H1 (cell line): ENCODE measurements around the gene COL25A1. TPM values are rescaled to one million over a fixed set of nuclear protein-coding genes. Genes with fewer than 3 reads are reported as not detected.

Source experiments
- CTCF ChIA-PET: fragments of 300-600 bp; sonication (Branson Sonifier 250); formaldehyde crosslinking; loops from one replicate; lab custom pipeline; 2021; ENCODE audit not compliant: partially characterized antibody; lab: Charles Lee
- POLR2A ChIA-PET: fragments of 300-600 bp; sonication (Branson Sonifier 250); formaldehyde crosslinking; loops from one replicate; lab custom pipeline; 2021; ENCODE audit warnings: inconsistent platforms; ENCODE audit not compliant: partially characterized antibody; lab: Charles Lee
- DNase-seq, 2 experiments: peaks; one replicate each; pipeline versions ENCODE4 v3.0.0 to v3.0.0-alpha.2; 2010 to 2022; ENCODE audit warnings: low spot score in 2 of 2, low read depth in 1 of 2, mixed read lengths in 1 of 2
- FAIRE-seq: peaks from 2 replicates; lab custom pipeline; 2011; peaks lifted over from hg19 to GRCh38; lab: Jason Lieb, UNC
- H2AFZ ChIP-seq: 2 replicates; pipeline ENCODE4 v1.8.1; 2012; ENCODE audit warnings: low read length, inconsistent platforms
- H2AK5ac ChIP-seq: 2 replicates; pipeline ENCODE4 v1.6.1; 2013; ENCODE audit warnings: low read depth, low read length
- H2BK120ac ChIP-seq: replicated peaks from 2 replicates; pipeline ENCODE3; 2013; ENCODE audit warnings: low read depth, low read length, inconsistent platforms
- H2BK12ac ChIP-seq: 2 replicates; pipeline ENCODE4 v1.6.1; 2013; ENCODE audit warnings: low read depth, low read length
- H2BK15ac ChIP-seq: 2 replicates; pipeline ENCODE4 v1.6.1; 2013; ENCODE audit warnings: low read length
- H2BK20ac ChIP-seq: 2 replicates; pipeline ENCODE4 v1.6.1; 2013; ENCODE audit warnings: low read length
- H2BK5ac ChIP-seq: 2 replicates; pipeline ENCODE4 v1.6.1; 2013; ENCODE audit warnings: low read depth, low read length
- H3K14ac ChIP-seq: 2 replicates; pipeline ENCODE4 v1.6.1; 2013; ENCODE audit warnings: inconsistent platforms; ENCODE audit not compliant: insufficient read length
- H3K18ac ChIP-seq: 2 replicates; pipeline ENCODE4 v1.6.1; 2013; ENCODE audit warnings: low read length; ENCODE audit errors: extremely low read depth
- H3K23ac ChIP-seq: 2 replicates; pipeline ENCODE4 v1.6.1; 2013; ENCODE audit warnings: inconsistent platforms; ENCODE audit not compliant: insufficient read length
- H3K23me2 ChIP-seq: 2 replicates; pipeline ENCODE4 v1.6.1; 2013; ENCODE audit warnings: low read depth, low read length
- H3K27ac ChIP-seq: 2 replicates; pipeline ENCODE4 v1.6.1; 2011; ENCODE audit warnings: low read depth, low read length, inconsistent platforms
- H3K27me3 ChIP-seq, 4 experiments: replicated peaks in 1 of 4; 1 replicate in 1 of 4; 2 replicates in 3 of 4; pipeline versions ENCODE4 v1.6.1 to v1.8.1; 2011 to 2013; ENCODE audit warnings: low read length in 3 of 4, mild to moderate bottlenecking in 3 of 4, inconsistent platforms in 2 of 4, mixed read lengths in 2 of 4, moderate library complexity in 1 of 4; ENCODE audit not compliant: control insufficient read depth in 3 of 4, insufficient read depth in 3 of 4; ENCODE audit errors: extremely low read depth in 1 of 4
- H3K36me3 ChIP-seq, 4 experiments: 2 replicates each; pipeline versions ENCODE4 v1.6.1 to v1.8.1; 2011 to 2013; ENCODE audit warnings: mild to moderate bottlenecking in 4 of 4, low read length in 3 of 4, moderate library complexity in 2 of 4, control low read depth in 1 of 4, inconsistent platforms in 1 of 4; ENCODE audit not compliant: insufficient read depth in 4 of 4, control insufficient read depth in 2 of 4
- H3K4ac ChIP-seq: replicated peaks from 2 replicates; pipeline ENCODE3; 2013; ENCODE audit warnings: low read length, low read depth, mixed read lengths, inconsistent platforms; ENCODE audit not compliant: insufficient read length
- H3K4me1 ChIP-seq, 4 experiments: replicated peaks in 1 of 4; 1 replicate in 1 of 4; 2 replicates in 3 of 4; pipeline versions ENCODE4 v1.6.1 to v1.8.1; 2011 to 2013; ENCODE audit warnings: low read length in 3 of 4, inconsistent platforms in 2 of 4, mixed read lengths in 1 of 4; ENCODE audit not compliant: insufficient read depth in 4 of 4, control insufficient read depth in 3 of 4
- H3K4me2 ChIP-seq, 2 experiments: 2 replicates each; pipeline versions ENCODE4 v1.6.1 to v1.8.1; 2011 to 2013; ENCODE audit warnings: low read depth in 2 of 2, low read length in 2 of 2, control low read depth in 1 of 2, inconsistent platforms in 1 of 2, mild to moderate bottlenecking in 1 of 2; ENCODE audit not compliant: insufficient read depth in 1 of 2
- H3K4me3 ChIP-seq, 4 experiments: fragments of 200-600, 300-600 bp in 1 of 4; sonication (generic), shearing (Covaris generic), sonication (Bioruptor Twin) in 1 of 4; 2 replicates each; pipeline versions ENCODE4 v1.5.1 to v1.8.1; 2011 to 2016; ENCODE audit warnings: low read length in 4 of 4, low read depth in 3 of 4, control low read depth in 2 of 4, inconsistent platforms in 2 of 4, mild to moderate bottlenecking in 2 of 4, mixed read lengths in 1 of 4, moderate library complexity in 1 of 4; ENCODE audit not compliant: insufficient read depth in 2 of 4; ENCODE audit errors: extremely low read depth in 1 of 4
- H3K56ac ChIP-seq: replicated peaks from 2 replicates; pipeline ENCODE3; 2013; ENCODE audit warnings: low read depth, mild to moderate bottlenecking, mixed read lengths, low read length, inconsistent platforms; ENCODE audit not compliant: insufficient read length
- H3K79me1 ChIP-seq: 2 replicates; pipeline ENCODE4 v1.6.1; 2013; ENCODE audit warnings: low read depth, low read length, control low read depth
- H3K79me2 ChIP-seq, 2 experiments: 2 replicates each; pipeline versions ENCODE4 v1.6.1 to v1.8.1; 2012 to 2013; ENCODE audit warnings: low read length in 2 of 2, mild to moderate bottlenecking in 2 of 2, inconsistent platforms in 1 of 2; ENCODE audit not compliant: insufficient read depth in 2 of 2, control insufficient read depth in 1 of 2
- H3K9ac ChIP-seq, 4 experiments: replicated peaks in 1 of 4; 1 replicate in 1 of 4; 2 replicates in 3 of 4; pipeline versions ENCODE4 v1.6.1 to v1.8.1; 2011 to 2013; ENCODE audit warnings: low read depth in 3 of 4, low read length in 3 of 4, control low read depth in 2 of 4, mild to moderate bottlenecking in 2 of 4, moderate library complexity in 2 of 4, inconsistent platforms in 1 of 4; ENCODE audit errors: extremely low read depth in 1 of 4
- H3K9me3 ChIP-seq, 2 experiments: 2 replicates each; pipeline versions ENCODE4 v1.6.1 to v1.8.1; 2012 to 2013; ENCODE audit warnings: mild to moderate bottlenecking in 2 of 2, moderate library complexity in 2 of 2, control low read depth in 1 of 2, inconsistent platforms in 1 of 2, low read depth in 1 of 2, low read length in 1 of 2, mixed read lengths in 1 of 2; ENCODE audit not compliant: insufficient read depth in 2 of 2
- H4K20me1 ChIP-seq, 2 experiments: replicated peaks in 1 of 2; 2 replicates each; pipeline versions ENCODE3 to v1.8.1; 2011 to 2013; ENCODE audit warnings: inconsistent platforms in 2 of 2, low read length in 2 of 2, mild to moderate bottlenecking in 1 of 2; ENCODE audit not compliant: insufficient read depth in 2 of 2, control insufficient read depth in 1 of 2
- H4K5ac ChIP-seq: 2 replicates; pipeline ENCODE4 v1.6.1; 2013; ENCODE audit warnings: low read length, low read depth, mixed read lengths, inconsistent platforms; ENCODE audit not compliant: insufficient read length
- H4K8ac ChIP-seq: 2 replicates; pipeline ENCODE4 v1.8.0; 2013; ENCODE audit warnings: mild to moderate bottlenecking, moderate library complexity, low read length, inconsistent platforms; ENCODE audit not compliant: insufficient read depth; ENCODE audit errors: extremely low read depth
- H4K91ac ChIP-seq: replicated peaks from 2 replicates; pipeline ENCODE3; 2013; ENCODE audit warnings: low read length, mixed read lengths, inconsistent platforms; ENCODE audit not compliant: insufficient read length
- BRCA1 ChIP-seq: IDR thresholded peaks from 2 replicates; pipeline ENCODE4 v1.6.1; 2012; ENCODE audit warnings: low read depth, low read length, improper control_type of control experiment
- CBX5 ChIP-seq: fragments of 300-800, 300-1000 bp; sonication (generic); IDR thresholded peaks from 2 replicates; pipeline ENCODE4 v1.7.1; 2016; ENCODE audit warnings: antibody characterized with exemption, low read length, low read depth
- CBX8 ChIP-seq: fragments of 300-800, 300-1000 bp; sonication (generic); IDR thresholded peaks from 2 replicates; pipeline ENCODE4 v1.7.1; 2016; ENCODE audit warnings: low read depth, low read length, borderline replicate concordance
- CHD1 ChIP-seq: IDR thresholded peaks from 2 replicates; pipeline ENCODE4 v1.6.1; 2012; ENCODE audit warnings: low read depth, low read length, improper control_type of control experiment
- SP4 ChIP-seq: IDR thresholded peaks from 2 replicates; pipeline ENCODE4 v1.6.1; 2012; ENCODE audit warnings: low read length, inconsistent platforms
- YY1 ChIP-seq: IDR thresholded peaks from 2 replicates; pipeline ENCODE4 v1.6.1; 2011; ENCODE audit warnings: low read depth, mild to moderate bottlenecking, low read length
- WGBS, 2 experiments: shearing (Covaris generic) in 1 of 2; methylation state at CpG; one replicate each; pipeline versions ENCODE4 v1.1.6 to v1.1.7; 2013 to 2015; ENCODE audit warnings: low lambda C conversion rate in 2 of 2, mixed read lengths in 2 of 2, inconsistent platforms in 1 of 2, low coverage in 1 of 2, missing lambda C conversion rate in 1 of 2; ENCODE audit not compliant: insufficient replicate concordance in 2 of 2, insufficient coverage in 1 of 2, insufficient read length in 1 of 2; ENCODE audit errors: extremely low coverage in 1 of 2, missing lambda C conversion rate in 1 of 2; 5-methylcytosine and 5-hydroxymethylcytosine counted together
- polyA plus RNA-seq, 7 experiments: library from polyadenylated mRNA; depleted of rRNA in 3 of 7; stranded (reverse) in 5 of 7; unstranded in 2 of 7; fragments of >200 nt in 5 of 7; fragments of 200-250 nt in 2 of 7; gene quantifications; 1 replicate in 5 of 7; 2 replicates in 1 of 7; 4 replicates in 1 of 7; pipeline versions ENCODE4 v1.2.1 to v1.2.3, GENCODE V29; 2011 to 2013; ENCODE audit warnings: missing spikeins in 2 of 7, mixed read lengths in 2 of 7
- total RNA-seq: library from RNA; stranded (reverse); fragmentation: NEBNext Ultra II Directional; extraction: Animal tissue kit (Norgen Biotek cat#: 25700); gene quantifications from 2 replicates; pipeline ENCODE4 v1.2.1, GENCODE V29; 2021
- TF ChIP-seq, protein P1 (sequence below): IDR thresholded peaks from 2 replicates; pipeline ENCODE4 v1.6.1; 2011; ENCODE audit warnings: low read length, improper control_type of control experiment

Gene COL25A1
- total and polyA plus RNA-seq, 2 of the 8 experiments (the other 6 are each of a cell fraction or from before 2014, with no cell fraction given) = 1.1 to 8.3 TPM

DNA sequence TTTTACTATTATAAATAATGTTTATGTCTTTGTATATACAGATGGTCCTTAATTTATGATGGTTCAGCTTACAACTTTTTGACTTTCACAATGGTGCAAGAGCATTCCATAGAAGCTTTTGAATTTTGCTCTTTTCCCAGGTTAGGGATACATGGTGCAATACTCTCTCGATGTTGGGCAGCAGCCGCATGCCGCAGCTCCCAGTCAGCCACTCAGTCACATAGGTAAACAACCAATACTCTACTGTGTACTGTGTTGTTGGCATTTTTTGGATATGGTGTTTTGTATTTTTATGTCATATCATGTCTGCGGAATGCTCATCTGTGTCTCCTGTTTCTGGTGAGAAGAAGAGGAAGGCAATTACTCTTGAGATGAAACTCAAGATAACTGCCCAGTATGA lies 281.6 kb downstream of the COL25A1 start:
- Histone ChIP-seq H3K9ac (no peak overlapping the region), H4K8ac (no peak overlapping the region), H3K27me3 (no peaks in the 10 kb centered on the region), H3K56ac (no peak overlapping the region), H2AK5ac (no peak overlapping the region), H3K23me2 (no peaks in the 10 kb centered on the region), H2AFZ (no peak overlapping the region), H3K4me1 (no peaks in the 10 kb centered on the region), H2BK120ac (no peak overlapping the region), H3K27ac (no peak overlapping the region), H3K36me3 (no peaks in the 10 kb centered on the region), H2BK12ac (no peak overlapping the region), H3K14ac (no peak overlapping the region), H3K18ac (no peak overlapping the region), H3K79me2 (no peaks in the 10 kb centered on the region), H3K4me2 (no peak overlapping the region), H2BK15ac (no peak overlapping the region), H2BK5ac (no peak overlapping the region), H2BK20ac (no peak overlapping the region), H4K91ac (no peak overlapping the region), H4K5ac (no peak overlapping the region), H4K20me1 (no peaks in the 10 kb centered on the region), H3K4me3 (no peak overlapping the region), H3K23ac (no peak overlapping the region), H3K79me1 (no peaks in the 10 kb centered on the region), H3K9me3 (no peaks in the 10 kb centered on the region), H3K4ac (no peak overlapping the region)
- FAIRE-seq (no peak), DNase-seq (no peak)
- ChIA-PET POLR2A (interaction anchor here (0.5 kb wide), 1 partner anchor 355 kb away, joined by 4 read pairs; no protein-coding TSS in a partner anchor), CTCF (no interaction called here)
- no peak for TF ChIP-seq BRCA1
- TF ChIP-seq CHD1 = no peak
- TF ChIP-seq, protein P1, sequence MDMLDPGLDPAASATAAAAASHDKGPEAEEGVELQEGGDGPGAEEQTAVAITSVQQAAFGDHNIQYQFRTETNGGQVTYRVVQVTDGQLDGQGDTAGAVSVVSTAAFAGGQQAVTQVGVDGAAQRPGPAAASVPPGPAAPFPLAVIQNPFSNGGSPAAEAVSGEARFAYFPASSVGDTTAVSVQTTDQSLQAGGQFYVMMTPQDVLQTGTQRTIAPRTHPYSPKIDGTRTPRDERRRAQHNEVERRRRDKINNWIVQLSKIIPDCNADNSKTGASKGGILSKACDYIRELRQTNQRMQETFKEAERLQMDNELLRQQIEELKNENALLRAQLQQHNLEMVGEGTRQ = no peak
- no peak for TF ChIP-seq CBX8
- no peak for TF ChIP-seq CBX5
- no peak for TF ChIP-seq YY1
- no peak for TF ChIP-seq SP4
- 93% methylated on average over 4 of the region's 4 CpGs; no CpG with 5 or more reads in 1 of the 2 experiments for WGBS, 2 experiments
